Measurements from ENCODE around the gene RTRAF.

The RTRAF gene

DNA sequence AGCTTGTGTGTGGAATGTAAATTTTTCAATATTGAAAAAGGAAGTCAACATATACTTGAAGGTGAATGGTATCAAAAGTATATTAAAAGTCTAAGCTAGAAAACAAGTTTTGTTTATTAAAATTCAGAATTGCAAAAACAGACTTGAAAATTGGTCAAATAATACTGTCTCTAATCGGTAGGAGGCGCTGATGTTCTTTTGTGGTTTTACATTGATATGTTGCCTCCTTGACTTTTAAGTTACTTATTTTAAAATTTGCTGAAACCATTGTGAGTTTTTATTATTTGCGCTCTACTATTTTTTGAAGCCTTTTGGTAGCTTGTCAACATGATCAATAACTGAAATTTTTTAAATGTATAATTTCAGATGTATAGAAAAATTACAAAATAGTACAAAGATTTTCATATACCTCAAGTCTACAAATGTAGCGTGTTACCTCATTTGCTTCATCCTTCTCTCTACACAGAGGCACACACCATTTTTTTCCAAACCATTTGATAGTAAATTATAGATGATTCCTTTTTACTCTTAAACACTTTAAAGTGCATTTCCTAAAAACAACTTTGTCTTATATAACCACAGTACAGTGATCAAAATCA is 6.9 kb downstream of the RTRAF start:
- no peak for DNase-seq (ENCODE audit: low read depth)

DNA sequence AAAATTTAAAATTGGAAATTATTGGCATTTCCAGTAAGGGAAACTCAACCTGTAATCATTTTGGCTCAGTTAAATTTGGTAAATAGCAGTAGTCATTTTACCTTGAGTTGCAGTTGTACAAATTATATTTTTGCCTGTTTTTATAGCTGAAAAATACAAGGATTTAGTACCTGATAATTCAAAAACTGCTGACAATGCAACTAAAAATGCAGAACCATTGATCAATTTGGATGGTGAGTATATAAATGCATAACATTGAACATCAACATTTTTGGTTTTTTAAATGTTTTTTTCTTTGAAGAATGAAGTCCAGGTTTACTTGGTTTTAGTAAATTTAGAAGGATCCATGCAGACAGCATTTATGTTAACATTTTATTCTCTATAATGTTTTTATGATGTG is 9.0 kb downstream of the RTRAF start:
- no peak for DNase-seq (ENCODE audit: low read depth)

- DNase-seq (ENCODE audit: low read depth): no peak
Observed at GRCh38 chr14:51999084-51999483, 9.7 kb downstream of the RTRAF start.

DNA sequence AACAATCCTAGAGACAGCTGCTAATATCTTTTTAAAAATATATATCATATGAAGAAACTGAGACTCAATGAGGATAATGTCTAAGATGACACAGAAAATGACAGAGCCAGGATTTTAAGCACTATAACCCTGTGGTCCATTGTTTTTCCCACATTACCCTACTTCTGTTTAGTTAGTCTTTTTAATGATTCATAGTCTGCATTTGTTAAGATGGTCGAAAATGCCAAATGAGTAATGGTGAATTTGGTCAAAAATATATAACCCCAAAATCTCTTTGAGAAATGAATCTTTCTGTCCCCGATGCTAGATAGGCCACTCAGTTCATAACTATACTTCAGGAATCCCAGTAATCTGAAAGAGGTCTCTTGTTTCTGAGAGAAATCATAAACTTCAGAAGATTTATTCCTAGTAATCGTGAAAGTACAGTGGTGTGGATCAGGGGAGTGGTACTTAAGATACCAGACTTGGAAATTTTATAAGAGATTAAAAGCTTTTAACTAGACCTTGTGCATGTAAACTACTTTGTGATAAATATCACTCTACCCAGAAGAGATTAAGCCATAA is 10.8 kb downstream of the RTRAF start:
- no peak for DNase-seq (ENCODE audit: low read depth)

DNA sequence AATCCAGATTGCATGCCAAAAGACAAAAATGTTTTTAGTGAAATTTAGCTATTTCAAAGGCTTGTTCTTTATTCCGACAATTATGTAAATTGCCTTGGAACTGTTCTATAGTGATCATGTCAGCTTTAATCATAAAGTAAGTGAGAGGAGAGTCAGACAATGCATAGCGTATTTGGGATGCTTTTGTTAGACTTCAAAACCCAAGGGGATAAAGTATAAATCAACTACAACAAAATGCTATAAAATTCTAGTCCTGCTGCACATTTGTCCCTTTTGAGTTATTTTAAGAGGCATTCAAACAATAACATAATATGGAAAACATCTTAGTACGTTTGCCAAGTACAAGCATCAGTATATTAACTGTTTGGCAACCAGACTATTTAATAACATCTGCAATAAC is 11.3 kb downstream of the RTRAF start:
- no peak for DNase-seq (ENCODE audit: low read depth)

DNA sequence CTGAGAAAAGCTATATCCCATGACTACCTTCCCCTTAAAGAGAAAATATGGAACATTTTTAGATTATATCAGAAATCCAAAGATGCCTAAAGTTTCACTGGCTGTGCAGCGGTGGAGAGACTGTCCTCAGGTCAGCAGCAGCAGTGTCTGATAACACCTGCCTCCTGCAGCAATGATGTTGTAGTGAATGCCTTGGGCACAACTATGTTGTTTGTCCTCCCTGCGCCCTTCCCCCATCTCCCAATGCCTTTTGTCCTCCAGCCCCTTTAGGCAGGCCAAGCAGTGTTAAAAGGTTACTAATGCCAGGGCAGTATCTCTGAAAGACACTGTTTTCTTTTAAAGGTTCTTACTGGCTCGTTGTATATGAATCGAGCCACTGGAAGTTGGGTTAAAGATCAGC is 13.2 kb downstream of the RTRAF start:
- no peak for DNase-seq (ENCODE audit: low read depth)

- no peak for DNase-seq (ENCODE audit: low read depth)
Observed at GRCh38 chr14:52003324-52003723, 14.0 kb downstream of the RTRAF start.

GRCh38 chr14:52005625-52006024 is 16.3 kb downstream of the RTRAF start:
- DNase-seq (ENCODE audit: low read depth): no peak

- no peak for DNase-seq (ENCODE audit: low read depth)
Observed at GRCh38 chr14:52006361-52006760, 17.0 kb downstream of the RTRAF start.

DNA sequence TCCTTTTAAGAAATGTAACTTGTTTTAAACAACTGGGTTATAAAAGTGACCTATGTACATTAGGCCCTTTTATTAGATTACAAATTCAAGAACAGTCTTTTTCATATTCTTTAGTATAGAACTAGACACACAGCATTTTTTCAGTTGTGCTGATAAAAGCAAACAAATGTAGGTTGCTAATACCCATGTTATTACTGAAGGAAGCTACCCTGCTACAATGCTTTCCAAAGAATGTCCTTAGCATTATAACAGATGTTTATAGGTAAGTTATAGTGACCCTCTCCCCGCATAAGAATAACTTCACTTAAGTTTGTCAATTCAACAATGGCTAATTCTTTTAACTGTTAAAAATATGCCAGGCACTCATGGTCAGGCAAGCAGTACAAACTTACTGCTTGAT is 17.9 kb downstream of the RTRAF start:
- DNase-seq (ENCODE audit: low read depth): no peak

DNA sequence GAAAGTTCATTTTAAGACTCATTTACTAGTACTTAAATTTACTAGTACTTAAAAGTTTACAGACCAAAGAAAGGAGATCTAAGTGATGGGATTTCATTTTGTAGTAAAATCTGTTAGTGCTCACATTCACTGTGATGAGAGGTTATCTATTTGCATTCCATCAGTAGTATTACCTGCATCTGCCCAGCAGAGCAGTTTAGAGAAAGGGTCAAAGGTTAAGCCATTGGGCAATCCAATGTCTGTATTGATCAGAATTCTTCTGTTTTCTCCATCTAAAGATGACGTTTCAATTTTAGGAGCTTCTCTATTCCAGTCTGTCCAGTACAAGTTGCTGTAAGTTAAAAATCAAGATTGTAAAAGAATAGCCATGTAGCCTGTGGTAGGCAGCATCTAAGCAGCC is 18.3 kb downstream of the RTRAF start:
- DNase-seq (ENCODE audit: low read depth): no peak

- DNase-seq (ENCODE audit: low read depth): no peak
Observed at GRCh38 chr14:52008136-52008535, 18.8 kb downstream of the RTRAF start.

GRCh38 chr14:52010173-52010693 is 20.9 kb downstream of the RTRAF start:
- no peak for DNase-seq (ENCODE audit: low read depth)

DNA sequence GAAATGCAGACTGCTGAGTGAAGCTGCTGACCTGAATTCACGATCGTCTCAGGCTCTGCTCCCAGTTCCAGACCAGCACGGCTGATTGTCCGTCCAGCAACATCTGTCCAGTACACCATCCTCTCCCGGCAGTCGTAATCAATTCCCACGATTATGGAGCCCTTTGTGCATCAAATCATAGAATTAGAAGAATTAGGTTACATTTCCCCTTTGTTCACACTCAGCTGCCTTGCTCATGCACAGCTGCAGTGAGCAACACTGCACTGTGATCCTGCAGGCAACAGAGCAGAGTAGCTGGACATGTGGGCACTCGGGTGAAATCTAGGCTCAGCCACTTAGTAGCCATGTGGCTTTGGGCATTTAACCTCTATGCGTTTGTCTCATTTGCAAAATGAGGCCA is 22.2 kb downstream of the RTRAF start:
- no peak for DNase-seq (ENCODE audit: low read depth)

DNA sequence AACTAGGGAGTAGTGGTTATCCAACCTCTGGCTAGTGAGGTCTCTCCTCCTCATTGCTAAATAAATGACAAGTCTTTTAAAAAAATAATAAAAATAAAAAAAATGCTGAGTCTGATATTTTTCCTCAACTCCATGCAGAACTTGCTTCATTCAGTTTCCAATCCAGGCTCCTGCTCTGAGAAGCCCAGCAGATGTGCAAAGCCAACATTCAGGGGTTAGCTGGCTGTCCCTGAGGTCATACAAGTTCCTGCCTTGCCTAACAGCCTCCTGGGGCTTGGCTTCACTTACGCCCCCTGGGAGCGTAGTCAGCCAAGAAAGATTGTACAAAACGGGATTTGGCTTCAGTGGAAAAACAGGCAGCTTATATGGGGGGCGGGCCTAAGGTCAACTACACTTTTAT is 23.3 kb downstream of the RTRAF start:
- DNase-seq (ENCODE audit: low read depth): no peak

DNA sequence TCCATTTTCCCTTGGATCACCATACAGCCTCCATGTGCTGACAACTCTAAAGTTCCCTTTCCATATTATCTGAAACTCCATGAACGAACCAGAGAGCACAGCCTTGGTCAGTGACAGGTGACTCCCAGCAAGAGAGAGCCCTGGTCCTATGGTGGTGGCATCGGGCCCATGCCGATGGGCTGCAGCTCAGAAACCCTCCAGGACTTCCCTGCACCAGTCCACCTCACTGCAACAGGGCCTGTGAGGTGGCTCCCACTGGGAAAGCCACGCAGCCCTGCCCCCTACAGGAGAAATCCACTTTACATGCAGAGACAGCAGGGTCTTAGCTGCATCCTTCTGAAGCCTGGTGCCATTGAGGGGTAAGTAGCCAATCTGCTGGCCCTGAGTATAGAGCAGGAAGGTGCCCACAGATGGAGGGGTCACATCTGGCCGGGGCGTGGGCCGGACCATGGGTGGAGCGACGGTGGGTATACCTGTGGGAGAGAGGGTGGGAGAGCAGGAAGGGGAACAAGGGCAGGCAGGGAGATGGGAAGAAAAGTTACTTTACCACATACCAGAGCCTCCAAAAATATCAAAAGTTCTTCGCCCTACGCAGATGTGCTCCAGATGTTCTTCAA is 24.7 kb downstream of the RTRAF start:
- DNase-seq (ENCODE audit: low read depth): no peak

GRCh38 chr14:52014601-52015267 is 25.4 kb downstream of the RTRAF start:
- no peak for DNase-seq (ENCODE audit: low read depth)

DNA sequence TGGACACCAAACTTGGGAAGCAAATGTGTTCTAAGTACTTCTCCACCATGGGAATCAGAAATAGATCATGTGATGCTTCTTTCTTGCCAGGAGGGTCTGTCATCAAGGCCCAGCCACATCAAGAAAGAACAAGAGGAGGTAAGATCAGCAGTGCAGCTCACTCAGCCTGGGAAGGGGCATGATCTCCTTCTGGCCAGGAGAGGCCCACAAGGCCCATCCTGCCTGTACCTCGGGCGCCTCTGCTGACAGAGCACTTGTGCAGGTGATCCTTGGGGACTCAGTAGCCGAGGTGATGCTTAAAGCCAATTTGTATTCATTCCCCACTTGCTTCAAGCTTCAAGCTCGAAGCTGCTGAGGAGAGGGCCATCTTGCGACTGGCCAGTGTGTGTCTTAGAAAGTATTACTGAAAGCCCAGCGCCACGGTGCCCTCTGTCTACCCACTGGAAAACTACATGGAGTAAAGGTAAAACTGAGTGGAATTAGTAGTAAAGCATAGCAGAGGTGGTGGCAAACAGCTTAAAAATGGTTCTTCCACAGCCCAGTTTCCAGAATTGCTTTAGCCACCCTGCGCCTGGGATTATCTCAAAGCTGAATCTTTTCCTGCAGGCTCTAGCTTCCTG is 26.2 kb downstream of the RTRAF start:
- no peak for DNase-seq (ENCODE audit: low read depth)

DNA sequence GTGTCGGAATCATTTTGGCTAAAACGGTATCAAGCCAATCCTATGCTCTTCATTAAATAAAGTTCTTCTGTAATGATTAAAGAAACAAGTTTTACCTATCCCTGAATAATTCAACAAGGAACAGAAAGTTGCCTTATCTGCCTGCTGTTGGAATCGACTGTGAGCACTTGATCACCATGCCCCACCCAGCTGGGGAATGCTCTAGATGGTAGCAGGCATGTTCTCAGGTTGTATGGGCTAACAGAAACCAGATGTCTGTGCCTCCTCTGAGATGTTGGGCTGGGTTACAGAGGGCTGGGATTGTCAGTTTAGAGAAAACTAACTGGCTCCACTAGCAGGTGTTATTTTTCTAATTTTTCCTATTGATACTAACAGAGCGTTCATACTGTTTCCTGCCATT is 28.9 kb downstream of the RTRAF start:
- no peak for DNase-seq (ENCODE audit: low read depth)

DNA sequence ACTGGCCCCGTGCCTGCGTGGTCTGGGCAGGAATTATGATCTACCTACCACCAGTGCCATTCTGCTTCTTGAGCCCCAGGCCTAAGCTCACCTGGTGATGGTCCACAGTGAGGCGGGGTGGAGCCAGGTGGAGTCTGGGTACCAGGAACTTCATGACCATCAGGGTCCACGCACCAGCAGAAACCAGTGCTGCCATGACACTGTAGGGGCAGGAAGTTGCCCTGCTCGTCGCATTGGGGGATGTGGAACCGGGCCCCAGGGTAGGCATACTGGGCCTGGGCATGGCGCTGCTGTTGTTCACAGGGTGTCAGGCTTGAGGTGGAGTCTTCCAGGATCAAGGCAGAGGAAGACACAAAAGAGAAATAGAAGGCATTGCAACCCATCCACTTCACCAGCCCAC is 29.6 kb downstream of the RTRAF start:
- DNase-seq (ENCODE audit: low read depth): no peak

GRCh38 chr14:52020161-52020714 is 30.9 kb downstream of the RTRAF start:
- no peak for DNase-seq (ENCODE audit: low read depth)
